HCEC 1CT (cell line): ENCODE results near the gene MIPEP.
"Not testable (repeated sequence)": the region's sequence is repeated elsewhere in the genome, so short reads cannot be mapped to it uniquely, and the experiment has no call there.

Experiments
- DNase-seq: peaks from one replicate; pipeline ENCODE4 v3.0.0-alpha.2; 2017

Gene MIPEP

DNA sequence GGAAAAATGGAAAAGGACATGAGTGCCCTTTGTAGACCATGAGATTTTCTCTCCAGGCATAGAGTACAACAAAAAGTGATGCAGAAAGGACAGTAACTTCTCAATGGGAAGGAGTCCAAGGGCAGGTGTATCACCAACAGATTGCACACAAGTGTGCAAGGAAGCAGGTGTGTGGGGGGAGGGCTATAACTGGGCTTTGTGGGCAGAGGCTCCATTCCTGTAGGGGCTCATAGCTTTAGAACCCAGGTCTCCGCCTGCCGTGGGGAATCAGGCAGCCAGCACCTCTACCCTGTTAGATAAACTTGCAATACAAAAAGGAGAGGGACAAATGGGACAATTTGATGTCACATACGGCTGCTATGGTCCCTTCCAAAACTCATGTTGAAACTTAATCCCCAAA, 119.8 kb downstream of the MIPEP start:
- DNase-seq, result no peak

DNA sequence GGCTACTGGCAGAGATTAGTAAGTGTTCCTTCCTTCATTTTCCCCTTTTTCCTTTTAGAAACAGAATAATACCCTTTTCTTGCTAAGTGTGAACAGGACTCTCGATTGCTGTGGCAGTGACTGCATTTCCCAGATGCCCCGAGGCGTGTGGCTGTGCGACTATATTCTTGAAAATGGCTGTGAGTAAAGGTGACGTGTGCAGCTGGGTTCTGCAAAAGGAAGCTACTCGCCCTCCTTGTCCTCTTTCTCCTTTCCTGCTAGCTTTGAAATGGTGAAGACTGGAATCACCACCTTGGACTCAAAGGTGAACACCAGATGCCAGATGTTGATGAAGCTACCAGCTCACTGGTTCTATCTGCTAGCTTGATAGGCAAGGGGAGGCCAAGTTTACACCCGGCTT, 121.4 kb downstream of the MIPEP start:
- DNase-seq, result no peak

DNA sequence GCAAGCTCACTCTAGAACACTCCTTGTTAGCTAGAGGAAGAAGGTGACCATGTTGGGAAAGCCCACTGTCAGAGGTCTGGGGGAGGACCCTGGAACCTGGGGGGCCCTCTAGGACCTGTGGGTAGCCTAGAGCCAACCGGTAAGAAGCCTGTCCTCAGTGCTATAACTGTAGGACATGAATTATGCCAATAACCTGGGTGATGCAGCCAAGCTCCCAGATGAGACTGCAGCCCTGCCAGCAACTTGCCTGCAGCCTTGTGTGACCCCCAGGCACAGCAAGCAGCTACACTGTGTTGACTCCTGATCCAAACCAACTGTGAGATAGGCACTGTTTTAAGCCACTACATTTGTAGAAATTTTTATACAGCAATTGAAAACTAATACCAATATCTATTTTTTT, 122.3 kb downstream of the MIPEP start:
- DNase-seq, result no peak

DNA sequence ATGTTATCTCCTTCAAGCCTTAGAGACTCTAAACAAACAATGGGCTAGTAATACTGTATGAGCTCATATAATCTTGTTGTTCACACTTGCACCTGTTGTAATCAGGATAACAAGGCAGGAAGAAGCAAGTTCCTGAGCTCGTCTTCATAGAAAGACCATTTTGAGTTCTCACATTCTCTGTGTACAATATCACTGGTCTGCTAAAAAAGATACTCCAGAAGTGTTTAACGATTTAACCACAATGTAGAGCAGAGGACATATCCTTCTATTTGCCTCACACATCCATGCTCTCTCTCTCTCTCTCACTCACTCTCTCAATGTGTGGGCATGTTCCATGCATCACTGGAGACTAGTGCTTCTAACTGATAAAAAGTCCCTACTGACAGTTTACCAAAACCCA, 122.9 kb downstream of the MIPEP start:
- DNase-seq, result no peak

DNA sequence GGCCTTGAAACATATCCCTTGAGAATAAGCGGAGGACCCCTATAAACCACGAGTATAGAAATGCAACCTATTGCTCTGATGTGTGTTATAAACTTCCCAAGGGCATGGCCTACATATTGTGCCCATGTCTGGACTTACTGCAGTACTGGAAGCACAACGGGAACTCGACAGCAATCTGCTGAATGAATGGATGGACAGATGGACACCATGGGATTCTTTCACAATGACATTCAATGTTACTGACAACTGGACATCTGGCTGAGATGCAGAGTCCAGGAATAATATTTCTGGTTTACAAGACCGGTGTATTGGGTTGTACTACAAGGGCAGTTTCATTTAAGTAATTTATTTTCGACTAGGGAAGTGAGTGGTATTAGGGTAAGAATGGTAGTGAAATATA, 123.7 kb downstream of the MIPEP start:
- no peak for DNase-seq

DNA sequence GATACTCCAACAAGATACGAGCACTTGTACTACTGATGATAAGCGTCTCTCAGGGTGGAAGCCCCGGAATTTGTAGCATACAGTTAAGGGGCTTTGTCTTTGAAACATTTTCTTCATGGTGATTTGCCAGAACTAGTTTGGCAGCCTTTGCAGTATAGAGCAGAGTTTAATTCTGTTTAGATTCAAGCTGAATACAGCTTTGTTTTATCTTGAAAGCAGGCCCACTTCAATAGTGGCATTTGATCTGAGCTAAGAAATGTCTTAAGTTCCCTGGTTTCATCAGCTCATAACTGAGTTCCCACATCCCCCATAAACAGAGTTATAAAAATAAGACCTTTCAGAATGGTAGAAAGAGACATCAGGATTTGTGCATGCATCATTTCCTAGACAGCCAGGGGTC, 125.9 kb downstream of the MIPEP start:
- DNase-seq, result no peak

DNA sequence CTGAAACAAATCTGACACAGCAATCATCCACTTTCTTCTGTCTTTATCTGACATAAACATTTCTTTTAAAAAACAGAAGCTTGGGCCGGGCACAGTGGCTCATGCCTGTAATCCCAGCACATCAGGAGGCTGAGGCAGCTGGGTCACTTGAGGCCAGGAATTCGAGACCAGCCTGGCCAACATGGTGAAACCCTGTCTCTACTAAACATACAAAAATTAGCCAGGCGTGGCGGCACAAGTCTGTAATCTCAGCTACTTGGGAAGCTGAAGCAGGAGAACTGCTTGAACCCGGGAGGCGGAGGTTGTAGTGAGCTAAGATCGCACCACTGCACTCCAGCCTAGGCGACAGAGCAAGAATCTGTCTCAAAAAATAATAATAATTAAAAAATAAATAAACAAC, 127.4 kb downstream of the MIPEP start:
- DNase-seq, result not testable (repeated sequence)

DNA sequence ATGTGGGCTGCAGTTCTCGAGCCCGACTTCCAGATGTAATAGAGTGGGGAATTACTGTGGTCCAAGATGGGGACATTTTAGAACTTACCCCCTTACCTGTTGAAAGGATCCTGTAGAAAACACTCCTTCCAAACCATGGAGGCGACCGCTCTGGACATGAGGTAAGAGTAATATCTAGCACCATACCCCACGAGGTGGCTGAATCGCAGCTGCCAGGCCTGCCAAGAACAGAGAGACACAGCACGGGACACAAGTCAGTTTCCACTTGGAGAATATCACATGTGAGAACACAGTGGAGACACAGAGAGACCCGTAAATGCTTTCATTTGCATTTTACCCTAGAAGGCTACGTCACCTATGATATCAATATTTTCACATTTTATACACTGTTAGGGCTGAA, 129.2 kb downstream of the MIPEP start:
- no peak for DNase-seq

DNA sequence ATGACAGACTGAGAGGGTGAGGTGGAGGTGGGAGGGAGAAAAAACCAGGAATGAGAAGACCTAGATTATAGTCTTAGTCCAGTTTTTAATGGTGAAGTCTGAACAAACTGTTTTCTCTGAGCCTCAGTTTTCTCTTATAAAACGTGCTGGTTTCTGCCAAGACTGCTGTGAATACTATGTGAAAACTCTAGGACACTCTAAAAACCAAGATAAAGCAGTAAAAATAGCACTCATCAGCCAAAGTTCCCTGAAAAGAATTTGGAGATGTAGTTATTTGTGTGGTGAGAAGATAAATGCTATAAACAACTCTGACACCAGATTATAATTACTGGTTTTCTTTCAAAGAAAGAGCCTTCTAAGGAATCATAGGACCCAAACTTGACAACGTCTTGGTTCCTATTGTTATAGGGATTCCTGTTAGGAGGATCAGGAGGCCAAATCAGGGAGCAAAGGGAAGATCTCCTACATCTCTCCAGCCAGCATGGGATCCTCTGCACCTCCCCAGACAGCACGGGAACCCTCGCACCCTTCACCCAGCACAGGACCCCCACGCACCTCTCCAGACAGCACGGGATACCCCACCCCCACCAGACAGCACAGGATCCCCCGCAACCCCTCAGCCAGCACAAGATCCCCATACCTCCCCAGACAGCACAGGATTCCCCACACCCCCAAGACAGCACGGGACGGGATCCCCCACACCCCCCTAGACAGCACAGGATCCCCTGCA, 130.2 kb downstream of the MIPEP start:
- DNase-seq, result no peak

DNA sequence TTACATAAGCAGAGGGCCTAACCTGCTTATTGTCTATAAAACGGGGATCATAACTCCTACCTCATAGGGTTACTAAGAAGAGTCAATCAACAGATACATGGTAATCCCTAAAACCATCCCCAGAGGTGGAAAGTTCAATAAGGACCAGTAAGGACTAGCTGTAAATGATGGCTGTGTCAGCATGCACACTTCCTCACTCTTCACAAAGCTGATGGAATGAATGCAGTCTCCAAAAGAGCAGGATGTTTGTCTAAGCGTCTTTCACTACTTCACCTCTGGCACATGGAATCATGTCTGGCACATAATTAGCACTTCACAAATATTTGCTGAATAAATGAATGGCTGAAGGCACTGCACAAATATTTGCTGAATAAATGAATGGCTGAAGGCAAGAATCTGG, 134.2 kb downstream of the MIPEP start:
- DNase-seq, result no peak

DNA sequence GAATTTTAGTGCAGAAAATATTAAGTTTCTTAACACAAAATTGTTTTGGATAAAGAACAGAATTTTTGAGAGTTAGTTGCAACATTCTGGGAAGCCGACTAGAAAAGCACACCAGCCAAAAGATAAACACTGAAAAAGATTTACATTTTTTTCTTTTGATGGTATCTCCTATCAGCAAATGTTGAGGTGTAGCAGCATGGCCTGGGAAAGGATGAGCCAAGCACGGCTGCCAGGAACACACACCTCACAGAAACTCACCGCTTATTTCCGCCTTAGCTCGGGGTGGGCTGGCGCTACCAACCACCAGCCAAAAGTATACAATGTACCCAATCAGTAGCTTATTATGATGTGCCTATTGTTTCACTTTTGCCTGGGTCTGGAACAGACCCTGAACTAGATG, 134.7 kb downstream of the MIPEP start:
- no peak for DNase-seq

DNA sequence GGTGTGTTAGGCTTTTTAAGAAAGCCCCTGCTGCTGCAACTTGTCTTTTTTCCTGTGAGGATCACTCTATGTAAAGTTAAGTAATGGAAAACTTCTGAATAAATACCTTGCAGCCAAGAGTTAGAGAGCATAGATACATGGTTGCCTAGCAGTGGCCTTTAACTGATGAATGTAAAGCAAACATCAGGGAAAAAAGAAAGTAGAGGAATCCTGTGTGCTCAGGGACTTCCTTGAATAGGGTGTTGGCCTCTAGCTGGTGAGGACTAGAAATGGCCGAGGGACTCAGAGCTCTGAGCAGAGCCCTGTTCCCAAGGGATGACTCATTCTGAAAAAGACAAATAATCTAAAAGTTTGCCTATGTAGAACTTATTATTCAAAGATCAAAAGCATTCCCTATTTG, 135.7 kb downstream of the MIPEP start:
- peak; percentile 43 for DNase-seq

DNA sequence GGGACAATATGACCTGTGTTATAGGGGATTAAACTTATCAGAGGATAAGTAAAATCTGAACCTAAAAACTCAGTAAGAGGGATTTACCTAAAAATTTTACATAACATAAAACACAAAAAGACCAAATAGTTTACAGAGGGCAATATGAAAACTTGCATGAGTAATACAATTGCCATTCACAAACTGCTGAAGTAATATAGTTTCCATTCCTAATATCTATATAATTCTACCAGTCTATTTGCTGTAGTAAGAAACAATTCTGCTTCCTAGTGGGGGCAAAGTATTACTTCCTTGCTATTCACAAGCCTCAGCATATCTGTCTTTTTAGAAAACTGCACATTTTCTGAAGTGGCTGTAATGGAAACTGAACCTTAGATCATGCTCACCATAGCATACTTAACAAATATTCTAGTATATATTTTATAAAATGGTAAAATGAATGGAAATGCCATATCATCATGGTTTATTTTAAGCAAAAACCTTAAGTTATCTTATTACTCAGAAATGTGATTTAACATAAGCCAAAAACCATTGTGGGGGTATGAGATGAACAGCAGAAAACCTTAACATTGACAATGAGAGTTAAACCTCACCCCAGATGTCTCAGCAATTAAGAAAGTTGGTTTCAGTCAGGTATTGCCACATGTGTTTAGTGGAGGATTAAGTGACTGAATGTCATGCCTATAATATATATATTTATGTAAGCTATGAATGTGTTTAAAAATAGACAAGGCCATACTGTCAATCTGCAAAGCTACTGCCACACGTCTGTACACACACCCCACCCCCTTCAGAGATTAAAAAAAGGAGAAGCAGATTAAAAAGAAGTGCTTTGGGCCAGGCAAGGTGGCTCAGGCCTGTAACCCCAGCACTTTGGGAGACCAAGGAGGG, 136.8 kb downstream of the MIPEP start:
- DNase-seq, result peak; percentile 30

DNA sequence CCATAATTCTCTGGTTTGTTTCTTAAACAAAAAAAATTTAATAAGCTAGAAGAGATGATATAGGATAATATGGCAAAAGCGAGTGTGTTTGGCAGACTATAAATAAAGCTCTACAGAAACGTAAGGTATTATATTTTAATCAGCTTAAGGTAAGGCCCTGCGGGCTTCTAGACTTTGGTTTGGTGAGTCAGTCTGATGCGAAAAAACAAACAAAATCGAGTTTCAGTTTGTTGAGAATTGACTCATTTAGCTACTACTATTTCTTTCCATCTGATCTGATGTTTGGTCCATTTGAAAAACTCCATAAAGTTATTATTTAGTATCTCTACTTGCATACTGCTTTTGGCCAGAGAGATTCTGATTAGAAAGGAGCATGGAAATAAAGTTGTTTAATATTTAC, 138.0 kb downstream of the MIPEP start:
- DNase-seq, result no peak

DNA sequence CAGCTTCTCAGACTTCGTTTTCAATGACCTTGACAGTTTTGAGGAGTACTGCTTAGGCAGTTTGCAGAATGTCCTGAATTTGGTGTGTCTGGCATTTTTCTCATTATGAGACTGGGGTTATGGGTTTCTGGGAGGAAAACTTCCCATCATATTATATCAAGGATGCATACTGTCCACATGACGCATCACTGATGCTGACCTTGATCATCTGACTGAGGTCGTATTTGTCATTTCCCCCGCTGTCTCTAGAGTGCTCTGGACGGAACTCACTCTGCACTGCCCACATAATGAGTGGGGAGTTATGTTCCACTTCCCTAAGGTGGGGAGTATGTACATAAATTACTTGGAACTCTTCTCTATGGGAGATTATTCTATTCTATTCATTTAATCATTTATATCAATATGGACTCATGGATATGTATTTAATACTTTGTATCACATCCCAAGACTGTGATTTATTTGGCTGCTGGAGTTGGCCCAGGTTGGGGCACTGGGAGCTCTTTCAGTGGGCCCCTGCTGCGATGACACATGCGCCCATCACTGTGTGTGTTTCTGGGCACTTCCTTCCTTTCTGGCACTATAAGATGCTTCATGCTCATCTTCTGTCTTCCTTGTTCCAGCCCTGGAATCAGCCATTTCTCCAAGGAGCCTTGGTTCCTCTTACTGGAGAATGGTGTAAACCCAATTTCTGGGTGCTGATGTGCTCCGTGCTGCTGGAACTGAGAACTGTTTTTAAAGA, 138.6 kb downstream of the MIPEP start:
- peak; percentile 23 for DNase-seq

DNA sequence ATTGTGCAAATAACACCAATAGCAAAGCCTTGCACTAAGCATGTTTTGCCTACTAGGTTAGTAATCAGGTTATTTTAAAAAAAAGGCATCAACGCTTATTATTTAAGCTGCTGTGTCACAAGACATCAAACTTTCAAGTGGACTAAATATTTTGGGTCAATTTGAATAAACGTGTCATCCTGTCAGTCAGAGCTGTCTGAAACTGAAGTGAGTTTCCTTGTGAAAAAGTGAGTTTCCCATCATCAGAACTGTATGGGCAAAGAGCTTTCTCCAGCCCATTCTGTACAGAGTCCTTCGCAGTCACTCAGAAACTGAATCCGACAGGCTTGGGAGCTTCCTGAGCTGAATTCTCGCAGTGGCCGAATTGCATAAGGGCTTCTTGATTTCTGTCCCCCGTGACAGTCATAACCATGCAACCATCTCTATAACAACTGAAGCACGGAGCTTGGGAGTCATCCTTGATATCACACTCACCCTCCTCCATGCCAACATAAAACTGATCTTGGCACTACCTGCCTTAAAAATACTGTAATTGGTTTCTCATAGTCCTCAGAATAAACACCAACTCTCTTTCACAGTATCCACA, 139.8 kb downstream of the MIPEP start:
- DNase-seq, result no peak

DNA sequence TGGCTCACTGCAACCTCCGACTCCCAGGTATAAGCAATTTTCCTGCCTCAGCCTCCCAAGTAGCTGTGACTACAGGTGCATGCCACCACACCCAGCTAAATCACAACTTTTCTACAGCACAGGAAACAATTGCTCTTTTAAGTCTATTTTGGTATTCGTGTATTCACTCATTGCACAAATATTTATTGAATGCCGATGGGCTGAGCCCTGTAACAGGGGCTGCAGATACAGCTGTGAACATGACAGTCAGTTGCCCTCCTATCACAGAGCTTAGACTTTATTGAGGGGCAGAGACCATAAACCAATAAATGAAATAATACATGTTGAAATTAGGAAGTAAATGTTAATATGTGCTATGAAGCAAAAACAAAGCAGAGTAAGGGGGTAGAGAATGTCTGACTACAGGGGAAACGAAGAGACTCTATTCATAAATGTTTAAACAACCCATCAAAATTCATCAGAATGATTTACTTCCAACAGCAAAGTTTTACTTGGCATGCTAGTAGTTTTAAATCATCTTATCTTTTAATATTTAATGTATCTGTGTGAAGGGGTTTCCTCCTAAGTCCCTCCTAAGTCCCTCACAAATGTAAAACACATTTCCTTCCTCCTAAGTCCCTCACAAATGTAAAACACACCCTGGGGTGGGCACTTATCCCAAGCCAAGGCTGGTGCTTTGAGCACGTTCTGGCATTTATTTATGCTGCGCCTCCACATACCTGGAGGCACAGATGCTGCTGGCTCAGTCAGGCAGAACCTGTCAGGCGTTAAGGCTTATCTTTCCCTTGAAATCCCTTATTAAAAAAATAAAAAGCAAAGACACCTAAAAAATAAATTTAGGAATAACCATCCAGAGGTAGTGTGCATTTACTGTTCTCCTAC, 140.8 kb downstream of the MIPEP start:
- DNase-seq, result peak; percentile 36

DNA sequence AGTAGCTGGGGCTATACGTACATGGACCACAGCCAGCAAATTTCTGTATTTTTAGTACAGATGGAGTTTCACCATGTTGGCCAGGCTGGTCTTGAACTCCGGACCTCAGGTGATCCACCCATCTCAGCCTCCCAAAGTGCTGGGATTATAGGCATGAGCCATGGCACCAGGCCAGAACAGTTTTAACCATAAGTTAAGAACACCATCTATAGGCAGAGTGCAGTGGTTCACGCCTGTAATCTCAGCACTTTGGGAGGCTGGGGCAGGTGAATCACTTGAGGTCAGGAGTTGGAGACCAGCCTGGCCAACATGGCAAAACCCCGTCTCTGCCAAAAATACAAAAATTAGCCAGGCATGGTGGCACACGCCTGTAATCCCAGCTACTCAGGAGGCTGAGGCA, 143.1 kb downstream of the MIPEP start:
- DNase-seq, result peak; percentile 63

DNA sequence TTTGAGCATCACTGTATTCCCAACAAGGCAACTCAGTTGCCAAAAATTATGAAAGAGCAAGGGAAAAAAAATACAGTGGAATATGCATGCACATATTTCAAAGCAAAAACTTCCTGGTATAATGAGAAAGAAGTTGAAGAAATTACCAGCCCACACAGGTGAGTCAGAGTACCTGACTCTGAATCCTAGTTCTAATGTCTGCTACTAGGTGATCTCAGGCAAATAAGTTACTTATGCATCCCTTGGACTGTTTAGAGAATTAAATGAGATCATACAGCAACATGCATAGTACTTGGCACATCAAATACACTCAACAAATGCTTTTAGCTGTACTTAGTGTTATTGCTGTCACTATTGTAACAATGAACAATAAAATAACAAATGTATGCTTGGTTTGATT, 144.9 kb downstream of the MIPEP start:
- DNase-seq, result no peak

DNA sequence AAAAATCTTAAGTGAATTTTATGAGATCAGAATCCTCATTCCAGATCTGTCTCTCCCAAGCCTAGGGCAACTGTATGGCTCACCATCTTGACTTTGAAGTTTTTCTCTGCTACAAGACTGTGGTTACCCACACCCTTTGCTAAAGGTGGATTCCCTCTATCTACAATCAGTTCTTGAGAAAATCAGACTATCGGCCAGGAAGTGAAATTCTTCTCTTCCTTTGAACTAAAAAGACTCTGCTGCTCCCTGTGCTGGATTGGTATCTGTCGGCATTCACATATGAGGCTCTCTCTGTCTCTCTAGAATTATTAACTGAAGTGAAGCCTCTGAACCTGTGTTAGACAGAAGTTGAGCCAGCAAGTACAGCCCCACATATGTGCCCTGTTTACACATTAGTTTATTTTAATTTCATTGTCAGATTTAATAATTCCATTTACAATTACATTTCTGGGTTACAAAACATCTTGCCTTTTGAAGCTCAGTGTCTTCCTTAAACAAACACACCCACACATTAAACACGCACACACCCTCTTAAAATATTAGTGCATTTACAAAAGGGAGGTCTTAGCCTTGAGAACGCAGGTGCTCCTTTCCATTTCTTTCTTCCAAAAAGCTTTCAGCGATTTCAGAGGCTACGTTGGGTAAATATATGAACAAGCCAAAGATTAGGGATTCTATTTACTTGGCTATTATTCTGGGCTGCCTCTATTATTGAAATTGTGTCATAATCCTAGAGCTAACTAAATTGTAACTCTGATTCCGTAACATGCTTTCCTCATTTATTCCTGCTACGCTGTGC, 145.7 kb downstream of the MIPEP start:
- no peak for DNase-seq

DNA sequence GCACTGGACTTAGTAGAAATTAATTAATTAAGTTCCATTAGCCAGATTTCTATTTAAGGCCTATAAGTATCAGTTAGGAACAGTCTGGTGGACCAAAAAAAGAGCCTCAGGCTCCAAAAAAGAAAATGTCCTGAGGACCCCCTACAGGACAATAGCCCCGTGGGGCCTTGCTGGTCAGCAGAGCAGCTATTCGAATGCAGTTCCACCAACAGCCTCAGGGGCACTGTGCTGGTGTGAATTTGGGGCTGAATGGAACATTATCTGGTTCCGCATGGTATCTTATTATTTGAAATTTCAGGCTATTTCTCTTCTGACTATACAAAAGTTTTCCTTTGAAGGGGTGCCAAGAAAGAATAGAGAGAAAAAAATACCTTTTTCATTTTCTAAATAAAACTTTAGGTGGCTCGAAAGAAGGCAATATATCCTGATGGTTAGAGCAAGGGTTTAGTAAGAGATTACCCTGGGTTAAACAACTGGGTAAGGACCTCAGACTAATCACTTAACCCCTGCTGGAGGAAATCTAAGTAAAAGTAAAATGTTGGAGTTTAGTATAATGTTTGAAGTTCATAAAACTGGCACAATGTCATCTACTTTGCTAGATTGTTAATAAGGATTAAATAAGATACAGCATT, 147.2 kb downstream of the MIPEP start:
- no peak for DNase-seq
